IMR-90 (cell line): ENCODE results near the gene CARNS1. TPM values are rescaled to one million over a fixed set of nuclear protein-coding genes. Genes with fewer than 3 reads are reported as not detected.

Experiments used
- ATAC-seq: fragments of 200-7000 bp; cut with Tn5 transposase; 2 replicates; pipeline ENCODE4 v1.9.1; 2020; ENCODE audit warnings: low read depth, mild to moderate bottlenecking, moderate library complexity
- BruUV-seq: library from RNA; stranded (reverse); fragments of 400-500 nt; replicated peaks from 2 replicates; lab custom pipeline; 2021; lab: Mats Ljungman, UMichigan
- CTCF ChIA-PET: fragments of 300-600 bp; formaldehyde crosslinking; extraction: SDS; loops from one replicate; lab custom pipeline; 2021; ENCODE audit warnings: antibody characterized with exemption; lab: Yijun Ruan, JAX
- POLR2A ChIA-PET: fragments of 300-600 bp; sonication (Branson Sonifier 250); formaldehyde crosslinking; loops from one replicate; lab custom pipeline; 2022; ENCODE audit warnings: antibody characterized with exemption; ENCODE audit not compliant: unreplicated experiment; lab: Charles Lee
- DNase-seq: peaks from one replicate; pipeline ENCODE4 v3.0.0; 2013
- H2AFZ ChIP-seq: replicated peaks from 2 replicates; pipeline ENCODE3; 2013; ENCODE audit warnings: low read length, mild to moderate bottlenecking; ENCODE audit not compliant: poor library complexity
- H2AK5ac ChIP-seq: 2 replicates; pipeline ENCODE4 v1.6.1; 2013; ENCODE audit warnings: low read depth, low read length, inconsistent platforms
- H2AK9ac ChIP-seq: replicated peaks from 2 replicates; pipeline ENCODE3; 2013; ENCODE audit warnings: mild to moderate bottlenecking, low read depth, low read length, moderate library complexity; ENCODE audit not compliant: poor library complexity
- H2BK120ac ChIP-seq: 2 replicates; pipeline ENCODE4 v1.6.1; 2013; ENCODE audit warnings: low read depth, low read length, inconsistent platforms
- H2BK15ac ChIP-seq: 3 replicates; pipeline ENCODE4 v1.6.1; 2013; ENCODE audit warnings: low read depth, low read length, inconsistent platforms
- H2BK20ac ChIP-seq: 2 replicates; pipeline ENCODE4 v1.6.1; 2013; ENCODE audit warnings: low read depth, mild to moderate bottlenecking, inconsistent platforms, low read length, moderate library complexity
- H2BK5ac ChIP-seq: 2 replicates; pipeline ENCODE4 v1.6.1; 2013; ENCODE audit warnings: mild to moderate bottlenecking, low read depth, low read length, inconsistent platforms; ENCODE audit not compliant: poor library complexity, severe bottlenecking
- H3K14ac ChIP-seq: replicated peaks from 2 replicates; pipeline ENCODE4 v1.6.1; 2013; ENCODE audit warnings: low read depth, low read length, inconsistent platforms
- H3K18ac ChIP-seq: 2 replicates; pipeline ENCODE4 v1.6.1; 2013; ENCODE audit warnings: low read depth, low read length, control low read depth
- H3K23ac ChIP-seq: 2 replicates; pipeline ENCODE4 v1.6.1; 2013; ENCODE audit warnings: low read depth, low read length, inconsistent platforms
- H3K27ac ChIP-seq: 2 replicates; pipeline ENCODE4 v1.5.1; 2013; ENCODE audit warnings: mild to moderate bottlenecking, control low read depth, low read length; ENCODE audit not compliant: insufficient read depth
- H3K27me3 ChIP-seq: 2 replicates; pipeline ENCODE4 v1.6.1; 2013; ENCODE audit warnings: low read length; ENCODE audit not compliant: control insufficient read depth, insufficient read depth
- H3K36me3 ChIP-seq: 2 replicates; pipeline ENCODE4 v1.6.1; 2013; ENCODE audit warnings: low read length, mixed read lengths; ENCODE audit not compliant: control insufficient read depth, insufficient read depth
- H3K4ac ChIP-seq: 2 replicates; pipeline ENCODE4 v1.6.1; 2013; ENCODE audit warnings: low read depth, low read length, inconsistent platforms
- H3K4me1 ChIP-seq: 2 replicates; pipeline ENCODE4 v1.6.1; 2013; ENCODE audit warnings: low read length, mixed read lengths; ENCODE audit not compliant: control insufficient read depth, insufficient read depth
- H3K4me2 ChIP-seq: 2 replicates; pipeline ENCODE4 v1.6.1; 2013; ENCODE audit warnings: low read depth, mild to moderate bottlenecking, control low read depth, low read length, moderate library complexity
- H3K4me3 ChIP-seq: 2 replicates; pipeline ENCODE4 v1.5.1; 2013; ENCODE audit warnings: low read depth, mild to moderate bottlenecking, control low read depth, low read length, moderate library complexity; ENCODE audit not compliant: insufficient read depth
- H3K56ac ChIP-seq: 2 replicates; pipeline ENCODE4 v1.6.1; 2013; ENCODE audit warnings: low read length, inconsistent platforms; ENCODE audit not compliant: insufficient read depth; ENCODE audit errors: extremely low read depth
- H3K79me1 ChIP-seq, 2 experiments: 2 replicates each; pipeline ENCODE4 v1.6.1; 2013; ENCODE audit warnings: low read length in 2 of 2, inconsistent platforms in 1 of 2, low read depth in 1 of 2
- H3K9ac ChIP-seq: 2 replicates; pipeline ENCODE4 v1.6.1; 2013; ENCODE audit warnings: low read depth, low read length, control low read depth
- H3K9me1 ChIP-seq: 2 replicates; pipeline ENCODE4 v1.6.1; 2013; ENCODE audit warnings: low read length, inconsistent platforms; ENCODE audit not compliant: insufficient read depth
- H3K9me3 ChIP-seq: 2 replicates; pipeline ENCODE4 v1.6.1; 2013; ENCODE audit warnings: low read length; ENCODE audit not compliant: control insufficient read depth, insufficient read depth
- H4K20me1 ChIP-seq: 2 replicates; pipeline ENCODE4 v1.6.1; 2013; ENCODE audit warnings: low read length, inconsistent platforms; ENCODE audit not compliant: insufficient read depth
- H4K5ac ChIP-seq: 2 replicates; pipeline ENCODE4 v1.6.1; 2013; ENCODE audit warnings: mild to moderate bottlenecking, low read depth, low read length, control low read depth
- H4K8ac ChIP-seq, 2 experiments: 2 replicates each; pipeline ENCODE4 v1.6.1; 2013; ENCODE audit warnings: low read depth in 2 of 2, low read length in 2 of 2, control low read depth in 1 of 2, inconsistent platforms in 1 of 2
- H4K91ac ChIP-seq: 2 replicates; pipeline ENCODE4 v1.6.1; 2013; ENCODE audit warnings: low read depth, low read length, inconsistent platforms; ENCODE audit not compliant: insufficient read depth
- BHLHE40 ChIP-seq: fragments of 150-350 bp; IDR thresholded peaks from 2 replicates; pipeline ENCODE4 v1.6.1; 2016; ENCODE audit warnings: mild to moderate bottlenecking, low read depth, low read length
- CEBPB ChIP-seq: IDR thresholded peaks from 2 replicates; pipeline ENCODE4 v1.6.1; 2012; ENCODE audit warnings: low read depth, low read length, improper control_type of control experiment
- CTCF ChIP-seq: conservative IDR thresholded peaks from 2 replicates; pipeline ENCODE4 v1.5.1; 2012; ENCODE audit warnings: mild to moderate bottlenecking, low read depth, low read length, improper control_type of control experiment
- FOS ChIP-seq: fragments of 150-350 bp; IDR thresholded peaks from 2 replicates; pipeline ENCODE4 v1.6.1; 2016; ENCODE audit warnings: low read depth, low read length
- MAFK ChIP-seq: IDR thresholded peaks from 2 replicates; pipeline ENCODE4 v1.6.1; 2012; ENCODE audit warnings: low read depth, low read length, improper control_type of control experiment
- POLR2A ChIP-seq: IDR thresholded peaks from 2 replicates; pipeline ENCODE4 v1.6.1; 2012; ENCODE audit warnings: mild to moderate bottlenecking, low read depth, low read length
- RAD21 ChIP-seq: IDR thresholded peaks from 2 replicates; pipeline ENCODE4 v1.6.1; 2012; ENCODE audit warnings: low read length, improper control_type of control experiment
- RCOR1 ChIP-seq: IDR thresholded peaks from 2 replicates; pipeline ENCODE4 v1.6.1; 2012; ENCODE audit warnings: mild to moderate bottlenecking, low read length, improper control_type of control experiment; ENCODE audit not compliant: insufficient replicate concordance
- RFX5 ChIP-seq: IDR thresholded peaks from 2 replicates; pipeline ENCODE4 v1.8.0; 2012; ENCODE audit warnings: low read depth, mild to moderate bottlenecking, low read length, moderate library complexity
- SMC3 ChIP-seq: fragments of 150-350 bp; IDR thresholded peaks from 2 replicates; pipeline ENCODE4 v1.6.1; 2016; ENCODE audit warnings: low read depth, mild to moderate bottlenecking, antibody characterized with exemption, low read length, moderate library complexity
- USF2 ChIP-seq: fragments of 150-350 bp; IDR thresholded peaks from 2 replicates; pipeline ENCODE4 v1.6.1; 2017; ENCODE audit warnings: mild to moderate bottlenecking, antibody characterized with exemption, low read length, low read depth
- WGBS, 2 experiments: methylation state at CpG; one replicate each; pipeline versions ENCODE4 v1.1.5 to v1.1.7; 2013; ENCODE audit warnings: missing lambda C conversion rate in 2 of 2; ENCODE audit not compliant: insufficient read length in 1 of 2; ENCODE audit errors: extremely low coverage in 2 of 2; 5-methylcytosine and 5-hydroxymethylcytosine counted together
- dilution Hi-C: fragments of 300-500 bp; cut with HindIII; formaldehyde crosslinking; loops from one replicate; pipeline ENCODE4 v1.14.3; 2018; ENCODE audit warnings: low sequenced_read_pairs; ENCODE audit not compliant: unreplicated experiment
- in situ Hi-C: fragments of 300-500 bp; cut with MboI; formaldehyde crosslinking; loops from 3 replicates; pipeline ENCODE4 v1.14.3; 2019; ENCODE audit warnings: low sequenced_read_pairs, inconsistent platforms, mixed read lengths
- intact Hi-C: fragments of 100-400 bp; cut with micrococcal nuclease; formaldehyde crosslinking; loops from 2 replicates; pipeline ENCODE4 v1.10.0; 2022
- polyA plus RNA-seq, 3 experiments: library from polyadenylated mRNA; depleted of rRNA; stranded (reverse); fragments of >200 nt; gene quantifications; 2 replicates each; pipeline ENCODE4 v1.2.3, GENCODE V29; 2012; ENCODE audit warnings: low replicate concordance in 1 of 3
- total RNA-seq: library from RNA; depleted of rRNA; stranded (reverse); fragments of >200 nt; gene quantifications from 2 replicates; pipeline ENCODE4 v1.2.3, GENCODE V29; 2012

Gene CARNS1
- total and polyA plus RNA-seq, 2 of the 4 experiments (the other 2 are of a cell fraction) = under 0.01 to 0.32 TPM

GRCh38 chr11:67411785-67412152 is 3.7 kb upstream of the CARNS1 start:
- H3K27ac ChIP-seq = no peak overlapping the region
- DNase-seq (no peak), ATAC-seq (no peak)
- no peak overlapping the region for H2AK5ac ChIP-seq
- H2BK120ac ChIP-seq = no peak overlapping the region
- no peak overlapping the region for H3K18ac ChIP-seq
- no peak overlapping the region for H3K14ac ChIP-seq
- no peak for TF ChIP-seq RFX5
- no peak for TF ChIP-seq USF2
- TF ChIP-seq CTCF = no peak
- TF ChIP-seq RAD21 = no peak
- no peak for TF ChIP-seq BHLHE40
- no peak for TF ChIP-seq MAFK
- no peak for TF ChIP-seq POLR2A
- no peak for TF ChIP-seq RCOR1
- no peak for TF ChIP-seq SMC3
- no peak for TF ChIP-seq CEBPB
- no peak for TF ChIP-seq FOS
- in situ Hi-C loops = no loop called here
- WGBS, 2 experiments = 82% methylated on average over 6 of the region's 7 CpGs; no CpG with 5 or more reads in 1 of the 2 experiments
- no peak overlapping the region for H3K23ac ChIP-seq
- H2BK5ac ChIP-seq = no peak overlapping the region
- no peak overlapping the region for H3K4me2 ChIP-seq
- H4K91ac ChIP-seq = no peak overlapping the region
- no peak overlapping the region for H3K4ac ChIP-seq
- H3K9me1 ChIP-seq = no peaks in the 10 kb centered on the region
- ChIA-PET POLR2A (no interaction called here), CTCF (no interaction called here)
- no TSS peak for BruUV-seq
- no peaks in the 10 kb centered on the region for H3K79me1 ChIP-seq
- H3K4me1 ChIP-seq = no peaks in the 10 kb centered on the region
- H2BK20ac ChIP-seq = no peak overlapping the region
- no peak overlapping the region for H3K4me3 ChIP-seq
- no peak overlapping the region for H3K56ac ChIP-seq
- no peaks in the 10 kb centered on the region for H3K9me3 ChIP-seq
- no peak overlapping the region for H4K8ac ChIP-seq
- dilution Hi-C loops = no loop called here
- no peak overlapping the region for H2BK15ac ChIP-seq
- no peak overlapping the region for H3K9ac ChIP-seq
- H3K27me3 ChIP-seq = peaks cover 61% of the 10 kb centered on the region
- no peaks in the 10 kb centered on the region for H3K36me3 ChIP-seq
- H4K20me1 ChIP-seq = no peaks in the 10 kb centered on the region
- intact Hi-C loops = no loop called here
- no peak overlapping the region for H2AK9ac ChIP-seq
- H2AFZ ChIP-seq = no peak overlapping the region
- no peak overlapping the region for H4K5ac ChIP-seq
